Colonic mucosa (tissue), 4 donors: Measurements from ENCODE around the gene SESN1. TPM values are rescaled to one million over a fixed set of nuclear protein-coding genes. Genes with fewer than 3 reads are reported as not detected.

ENCODE experiments used
- DNase-seq: peaks from one replicate; pipeline ENCODE4 v3.0.0-alpha.2; 2020
- H3K27ac ChIP-seq: fragments of 200-600 bp; one replicate; pipeline ENCODE4 v1.8.0; 2021
- H3K27me3 ChIP-seq: fragments of 200-600 bp; one replicate; pipeline ENCODE4 v1.8.0; 2021
- H3K36me3 ChIP-seq: fragments of 200-600 bp; one replicate; pipeline ENCODE4 v1.8.0; 2021
- H3K4me1 ChIP-seq: fragments of 200-600 bp; one replicate; pipeline ENCODE4 v1.8.0; 2021; ENCODE audit warnings: mild to moderate bottlenecking
- H3K4me3 ChIP-seq: fragments of 200-600 bp; one replicate; pipeline ENCODE4 v1.8.0; 2021
- H3K9ac ChIP-seq, 2 donors: one replicate each; pipeline ENCODE4 v1.7.0; 2013; ENCODE audit warnings: control low read depth in 2 of 2, low read depth in 2 of 2, low read length in 2 of 2
- H3K9me3 ChIP-seq: fragments of 200-600 bp; one replicate; pipeline ENCODE4 v1.8.0; 2021
- intact Hi-C: fragments of 100-400 bp; cut with DNase I; formaldehyde crosslinking; loops from one replicate; pipeline ENCODE4 v1.14.1; 2022
- total RNA-seq, 2 donors: library from RNA; stranded (reverse); fragmentation: NEBNext Ultra II Directional in 1 of 2; extraction: Animal tissue kit (Norgen Biotek cat#: 25700) in 1 of 2; gene quantifications; one replicate each; pipeline ENCODE4 v1.2.1, GENCODE V29; 2021
- TF ChIP-seq, protein P1 (sequence below): fragments of 200-600 bp; IDR thresholded peaks from one replicate; pipeline ENCODE4 v1.8.0; 2022; ENCODE audit warnings: antibody characterized with exemption, mild to moderate bottlenecking
- donor health status: healthy.
- donor health status: DM: no; HTN: no; CAD: no.
- donor health status: DM: no; HTN: no; CAD: no.

The SESN1 gene
- total RNA-seq, 2 donors from 2014 or later = 16.9 to 20.7 TPM

DNA sequence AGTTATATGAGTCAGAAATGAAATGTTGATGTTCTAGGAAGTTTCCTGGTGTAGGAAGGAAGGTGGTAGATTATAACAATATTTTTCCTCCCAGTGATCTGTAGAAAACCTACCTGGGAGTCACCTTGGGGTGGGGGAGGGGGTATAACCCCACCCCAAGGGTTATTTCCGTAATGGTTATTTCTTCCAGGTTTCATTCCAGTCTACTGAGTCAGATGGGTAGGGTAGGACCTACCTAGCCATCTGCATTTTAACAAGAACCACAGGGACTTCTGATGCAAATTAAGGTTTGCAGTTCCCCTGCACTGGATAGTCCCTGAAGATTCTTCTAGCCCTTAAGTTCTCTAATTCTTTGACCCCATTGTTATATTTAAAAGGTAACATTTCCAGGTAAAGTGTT, 157.5 kb downstream of the SESN1 start:
- H3K9ac ChIP-seq = no peak overlapping the region
- TF ChIP-seq, protein P1, sequence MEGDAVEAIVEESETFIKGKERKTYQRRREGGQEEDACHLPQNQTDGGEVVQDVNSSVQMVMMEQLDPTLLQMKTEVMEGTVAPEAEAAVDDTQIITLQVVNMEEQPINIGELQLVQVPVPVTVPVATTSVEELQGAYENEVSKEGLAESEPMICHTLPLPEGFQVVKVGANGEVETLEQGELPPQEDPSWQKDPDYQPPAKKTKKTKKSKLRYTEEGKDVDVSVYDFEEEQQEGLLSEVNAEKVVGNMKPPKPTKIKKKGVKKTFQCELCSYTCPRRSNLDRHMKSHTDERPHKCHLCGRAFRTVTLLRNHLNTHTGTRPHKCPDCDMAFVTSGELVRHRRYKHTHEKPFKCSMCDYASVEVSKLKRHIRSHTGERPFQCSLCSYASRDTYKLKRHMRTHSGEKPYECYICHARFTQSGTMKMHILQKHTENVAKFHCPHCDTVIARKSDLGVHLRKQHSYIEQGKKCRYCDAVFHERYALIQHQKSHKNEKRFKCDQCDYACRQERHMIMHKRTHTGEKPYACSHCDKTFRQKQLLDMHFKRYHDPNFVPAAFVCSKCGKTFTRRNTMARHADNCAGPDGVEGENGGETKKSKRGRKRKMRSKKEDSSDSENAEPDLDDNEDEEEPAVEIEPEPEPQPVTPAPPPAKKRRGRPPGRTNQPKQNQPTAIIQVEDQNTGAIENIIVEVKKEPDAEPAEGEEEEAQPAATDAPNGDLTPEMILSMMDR = no peak
- intact Hi-C loops = no loop called here

More for the DNA sequence above, 157.5 kb downstream of the SESN1 start:
- DNase-seq = no peak
- H3K9me3 ChIP-seq = no peaks in the 10 kb centered on the region
- no peak overlapping the region for H3K27ac ChIP-seq
- no peaks in the 10 kb centered on the region for H3K36me3 ChIP-seq
- H3K4me1 ChIP-seq = no peaks in the 10 kb centered on the region
- no peaks in the 10 kb centered on the region for H3K27me3 ChIP-seq
- H3K4me3 ChIP-seq = no peak overlapping the region

Other genes with a start within 250 kb of the SESN1 start
- gene ARMC2, start 246.4 kb downstream of the SESN1 start, total RNA-seq = 1 to 10 TPM; 1.9 to 2.5 TPM
- gene CEP57L1, start 661 bp upstream of the SESN1 start, total RNA-seq = 10 to 100 TPM; 10.2 to 13.1 TPM